Right ventricle myocardium inferior (tissue), 1 donor: ENCODE results near the gene S100PBP. TPM values are rescaled to one million over a fixed set of nuclear protein-coding genes. Genes with fewer than 3 reads are reported as not detected.

Experiments
- ATAC-seq: fragments of 200-7000 bp; cut with Tn5 transposase; one replicate; pipeline ENCODE4 v1.9.1; 2020; ENCODE audit warnings: mild to moderate bottlenecking, moderate library complexity
- DNase-seq: peaks from one replicate; pipeline ENCODE4 v3.0.0; 2021; ENCODE audit errors: missing footprints
- intact Hi-C: fragments of 100-400 bp; cut with DNase I; formaldehyde crosslinking; loops from one replicate; pipeline ENCODE4 v1.11.0; 2022
- total RNA-seq: library from RNA; stranded (reverse); fragmentation: NEBNext Ultra II Directional; extraction: Animal tissue kit (Norgen Biotek cat#: 25700); gene quantifications from one replicate; pipeline ENCODE4 v1.2.1, GENCODE V29; 2021
- donor health status: DM: no; HTN: yes; CAD: no; lungs with severe emphysema.

S100PBP gene
- total RNA-seq, 1 donor from 2014 or later, result 11.7 TPM

GRCh38 chr1:32892368-32893197 lies 75.1 kb downstream of the S100PBP start:
- intact Hi-C loops, result no loop called here
- DNase-seq, result no peak

DNA sequence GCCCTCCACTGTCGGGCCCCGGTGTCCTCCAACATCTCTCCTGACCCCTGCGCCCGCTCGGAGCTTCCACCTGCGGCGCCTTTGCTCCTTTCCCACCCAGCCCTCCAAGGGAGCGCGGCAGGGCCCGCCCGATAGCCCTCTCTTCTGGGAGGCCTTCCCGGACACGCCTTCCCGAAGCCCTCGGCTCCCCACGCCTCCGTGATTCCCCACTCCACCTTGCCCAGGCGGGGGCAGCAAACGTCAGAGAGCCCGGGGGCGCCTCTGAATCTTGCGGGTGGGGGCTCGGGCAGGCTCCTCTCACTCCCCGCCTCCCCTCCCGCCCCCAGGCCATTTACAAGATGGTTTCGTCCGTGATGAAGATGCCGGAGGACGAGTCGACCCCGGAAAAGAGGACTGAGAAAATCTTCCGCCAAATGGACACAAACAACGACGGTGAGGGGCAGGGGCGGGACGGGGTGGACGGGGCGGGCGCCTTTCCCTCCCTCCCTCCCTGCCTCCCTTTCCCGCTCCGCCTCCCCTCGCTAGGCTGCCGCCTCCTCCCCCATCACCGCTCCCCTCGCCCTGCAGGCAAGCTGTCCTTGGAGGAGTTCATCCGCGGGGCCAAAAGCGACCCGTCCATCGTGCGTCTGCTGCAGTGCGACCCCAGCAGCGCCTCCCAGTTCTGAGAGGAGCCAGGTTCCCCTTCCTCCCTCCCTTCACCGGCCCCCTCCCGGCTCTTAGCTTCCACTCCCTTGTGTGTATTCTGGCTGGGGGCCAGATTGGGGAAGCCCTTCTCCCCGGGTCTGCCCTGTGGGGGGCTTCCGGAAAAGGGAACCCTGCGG lies 76.0 kb downstream of the S100PBP start:
- intact Hi-C loops, result no loop called here
- ATAC-seq (peak; percentile 51), DNase-seq (no peak)

More at GRCh38 chr1:32892368-32893197, 75.1 kb downstream of the S100PBP start:
- peak; percentile 27 for ATAC-seq

DNA sequence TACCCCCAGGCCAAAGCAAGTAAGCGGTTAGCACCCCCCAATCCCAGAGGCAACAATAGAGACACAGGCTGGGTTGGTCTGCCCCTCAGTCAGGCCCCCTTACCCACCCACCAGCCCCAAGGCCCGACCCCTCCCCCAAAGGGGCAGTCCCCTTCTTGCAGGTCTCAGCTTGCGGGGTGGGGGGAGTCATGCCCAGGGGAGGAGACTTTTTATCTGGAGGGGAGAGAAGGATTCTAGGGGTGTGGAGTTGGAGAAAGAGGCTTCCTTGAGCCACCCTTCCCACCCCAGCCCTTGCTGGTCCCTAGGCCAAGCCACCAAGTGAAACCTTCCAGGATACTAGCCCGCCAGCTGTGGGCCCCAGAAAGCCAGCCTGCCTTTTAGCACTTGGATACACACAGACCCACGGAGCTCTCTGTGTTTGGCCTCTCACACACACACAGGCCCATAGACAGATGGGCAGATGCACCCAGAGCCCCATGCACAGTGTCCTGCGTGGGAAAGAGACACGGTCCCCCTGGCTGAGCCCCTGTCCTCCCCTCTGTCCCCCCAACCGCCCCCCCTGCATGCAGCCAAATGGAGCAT lies 76.7 kb downstream of the S100PBP start:
- intact Hi-C loops, result no loop called here
- DNase-seq (no peak), ATAC-seq (no peak)

GRCh38 chr1:32894681-32895080 lies 77.2 kb downstream of the S100PBP start:
- ATAC-seq (no peak), DNase-seq (no peak)
- intact Hi-C loops, result no loop called here

DNA sequence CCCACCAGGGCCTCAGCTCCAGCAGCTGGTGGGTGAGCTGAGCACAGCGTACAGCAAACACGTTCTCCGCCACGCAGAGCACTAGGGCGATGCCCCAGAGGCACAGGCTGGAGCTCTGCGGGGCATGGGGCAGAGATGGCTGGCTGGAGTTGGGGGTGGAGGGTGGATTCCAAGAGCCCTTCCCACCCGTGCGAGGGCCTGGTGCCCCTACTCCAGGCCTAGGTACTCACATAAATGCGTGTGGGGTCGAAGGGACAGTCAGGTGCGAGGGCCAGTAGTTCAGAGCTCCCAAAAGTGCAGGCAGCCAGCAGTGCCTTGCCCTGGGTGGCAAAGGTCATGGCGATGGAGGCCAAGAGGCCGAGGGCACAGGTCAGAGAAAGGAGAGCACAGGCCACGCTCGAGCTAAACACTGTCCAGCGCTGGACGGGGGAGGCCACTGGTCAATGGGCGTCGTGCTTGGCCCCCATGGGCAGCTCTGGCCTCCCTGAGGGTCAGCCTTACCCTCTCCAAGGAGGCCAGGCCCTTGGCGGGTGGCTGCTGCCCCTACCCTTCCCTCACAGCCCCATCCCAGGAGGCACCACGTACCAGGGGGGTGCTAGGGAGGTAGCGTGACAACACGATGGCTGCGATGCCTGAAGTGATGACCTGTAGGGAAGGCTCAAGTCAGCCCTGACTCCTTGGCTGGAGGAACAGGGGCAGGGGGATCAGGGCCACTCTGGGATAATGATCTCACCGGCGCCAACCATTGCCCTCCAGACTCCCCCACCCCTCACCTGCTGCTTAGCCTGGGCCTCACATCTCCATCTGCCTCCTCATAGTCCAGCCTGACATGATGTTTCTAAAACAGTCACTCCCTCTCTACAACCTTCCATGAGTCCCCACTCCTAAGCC lies 78.1 kb downstream of the S100PBP start:
- DNase-seq, result no peak
- no peak for ATAC-seq
- intact Hi-C loops, result no loop called here

DNA sequence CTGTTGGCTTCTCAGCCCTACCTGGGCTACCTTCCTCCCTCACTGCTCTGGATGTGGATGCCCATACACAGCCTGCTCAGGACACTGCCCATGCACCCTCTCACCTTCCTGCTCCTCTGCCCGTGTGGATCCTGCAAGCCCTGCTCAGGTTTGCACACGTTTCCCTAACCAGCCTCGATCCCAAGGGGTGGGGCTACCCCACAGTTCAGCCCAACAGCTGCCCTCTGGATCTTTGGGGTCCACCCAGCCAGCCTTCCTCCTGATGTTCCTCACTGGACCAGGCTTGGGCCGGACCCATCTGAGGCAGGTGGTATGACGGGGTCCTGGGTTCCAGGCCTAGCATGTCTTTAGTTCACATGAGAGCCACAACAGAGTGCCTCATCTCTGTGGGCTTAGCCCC lies 79.0 kb downstream of the S100PBP start:
- ATAC-seq, result no peak
- intact Hi-C loops, result no loop called here
- DNase-seq, result no peak

DNA sequence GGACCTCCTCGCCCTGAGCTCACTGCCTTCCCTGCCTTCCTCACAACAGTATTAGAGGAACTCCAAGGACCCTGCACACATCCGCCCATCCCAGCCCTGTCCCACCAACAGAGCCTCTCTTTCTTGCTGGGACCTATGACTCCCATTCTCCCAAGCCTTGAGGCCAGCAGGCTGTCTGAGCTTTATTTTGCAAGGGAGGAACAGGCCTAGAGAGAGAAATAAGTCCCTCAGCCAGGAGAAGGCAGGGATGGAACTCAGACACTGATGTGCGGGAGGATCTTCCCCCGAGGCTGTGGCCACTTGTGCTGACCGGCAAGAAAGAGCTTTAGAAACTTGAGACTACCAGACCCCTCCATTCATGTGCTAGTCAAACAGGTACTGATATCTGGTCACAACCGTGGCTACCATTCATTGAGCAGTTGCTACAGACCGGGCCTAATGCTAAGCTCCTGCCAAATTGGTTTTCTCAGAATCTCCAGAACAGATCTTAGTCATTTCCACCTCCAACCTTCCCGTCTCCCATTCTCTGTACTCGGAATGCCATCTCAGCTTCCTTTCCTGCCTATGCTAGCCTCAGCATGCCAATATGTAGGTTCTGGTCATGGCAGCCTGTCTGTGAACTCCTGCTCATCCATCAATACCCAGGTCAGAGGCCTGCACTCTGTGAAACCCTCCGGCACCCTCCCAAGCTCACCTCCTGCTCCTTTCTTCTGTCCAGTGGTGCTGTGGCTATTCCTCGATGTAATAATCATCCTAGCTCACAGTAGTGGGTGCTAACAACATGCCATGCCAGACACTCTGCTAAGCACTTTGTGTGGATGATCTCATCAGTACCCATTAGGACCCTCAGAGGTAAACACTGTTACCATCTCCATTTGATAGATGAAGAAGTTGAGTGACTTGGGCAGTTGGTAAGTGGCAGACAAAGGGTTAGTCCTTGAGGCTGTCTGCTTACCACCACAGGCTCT lies 79.9 kb downstream of the S100PBP start:
- DNase-seq, result no peak
- intact Hi-C loops, result no loop called here
- ATAC-seq, result no peak

- DNase-seq (no peak), ATAC-seq (no peak)
- intact Hi-C loops, result no loop called here
These were observed 80.6 kb downstream of the S100PBP start for GRCh38 chr1:32898056-32898455.

DNA sequence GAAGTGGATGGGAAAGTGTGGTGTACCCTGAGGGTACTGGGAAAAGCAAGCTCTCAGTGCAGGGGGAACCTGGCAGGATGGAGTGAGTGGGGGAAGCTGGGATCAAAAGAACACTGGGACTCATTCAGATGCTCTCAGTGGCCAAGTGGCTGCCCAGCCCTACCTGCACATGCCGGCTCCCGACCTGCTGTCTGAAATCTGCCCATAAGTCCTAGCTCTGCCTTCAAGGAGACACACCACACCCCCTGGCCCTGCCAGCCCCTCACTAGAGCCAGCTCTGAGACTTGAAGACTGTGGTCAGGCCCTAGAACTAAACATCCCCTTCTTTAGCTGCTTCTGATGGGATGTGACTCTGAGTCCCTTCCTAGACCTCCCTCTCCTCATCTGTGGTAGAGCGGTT lies 81.5 kb downstream of the S100PBP start:
- DNase-seq (no peak), ATAC-seq (no peak)
- intact Hi-C loops, result no loop called here

DNA sequence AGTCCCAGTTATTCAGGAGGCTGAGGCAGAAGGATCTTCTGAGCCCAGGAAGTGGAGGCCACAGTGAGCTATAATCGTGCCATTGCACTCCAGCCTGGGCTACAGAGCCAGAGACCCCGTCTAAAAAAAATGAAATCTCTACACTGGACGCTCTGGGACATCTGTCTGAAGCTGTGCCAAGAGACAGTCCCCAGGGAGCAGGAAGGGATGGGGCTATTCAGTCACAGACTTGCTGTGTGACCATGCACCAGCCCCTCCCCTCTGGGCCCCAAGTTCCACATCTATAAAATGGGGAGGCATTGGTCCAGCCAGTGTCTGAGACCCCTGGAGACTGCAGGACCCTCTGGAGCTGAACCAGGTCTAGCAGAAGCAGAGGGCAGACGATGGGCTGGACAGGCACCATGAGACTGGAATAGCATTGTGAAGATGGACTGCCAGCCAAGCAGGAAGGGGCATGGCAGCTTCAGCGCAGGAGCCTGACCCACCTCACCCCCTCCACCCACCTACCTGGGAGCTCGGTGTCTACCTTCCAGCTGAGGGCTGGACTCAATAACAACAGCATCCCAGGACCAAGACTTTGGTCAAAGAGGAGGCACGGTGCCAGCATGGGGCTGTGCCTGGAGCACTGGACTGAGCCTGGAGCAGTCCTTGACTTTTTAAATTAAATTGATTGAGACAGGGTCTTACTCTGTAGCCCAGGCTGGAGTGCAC lies 82.3 kb downstream of the S100PBP start:
- no peak for ATAC-seq
- no peak for DNase-seq
- intact Hi-C loops, result no loop called here

DNA sequence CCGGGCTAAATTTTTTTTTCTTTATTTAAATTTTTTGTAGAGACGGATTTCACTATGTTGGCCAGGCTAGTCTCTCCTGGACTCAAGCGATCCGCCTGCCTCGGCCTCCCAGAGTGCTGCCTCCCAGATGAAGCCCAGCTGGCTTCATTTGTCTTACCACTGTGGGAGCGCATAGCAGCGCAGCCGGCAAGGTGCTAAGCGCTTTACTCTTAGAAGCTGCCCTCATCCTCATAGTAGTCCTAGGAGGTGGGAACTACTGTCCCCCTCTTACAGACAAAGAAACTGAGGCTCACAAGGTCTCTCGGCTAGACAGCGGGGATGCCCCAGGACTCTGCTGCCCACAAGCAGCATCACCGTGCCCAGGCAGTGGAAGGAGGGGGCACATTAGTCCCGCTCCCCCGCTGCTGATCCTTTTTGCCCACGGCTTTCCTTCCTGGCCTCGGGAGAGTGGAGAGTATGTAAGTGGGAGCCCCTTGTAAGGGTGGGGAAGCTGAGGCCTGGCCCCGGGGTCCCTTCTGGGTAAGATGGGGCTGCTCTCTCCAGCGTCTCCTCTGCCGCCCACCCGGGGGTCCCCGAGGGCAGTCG lies 83.0 kb downstream of the S100PBP start:
- no peak for DNase-seq
- ATAC-seq, result peak; percentile 4
- intact Hi-C loops, result no loop called here

DNA sequence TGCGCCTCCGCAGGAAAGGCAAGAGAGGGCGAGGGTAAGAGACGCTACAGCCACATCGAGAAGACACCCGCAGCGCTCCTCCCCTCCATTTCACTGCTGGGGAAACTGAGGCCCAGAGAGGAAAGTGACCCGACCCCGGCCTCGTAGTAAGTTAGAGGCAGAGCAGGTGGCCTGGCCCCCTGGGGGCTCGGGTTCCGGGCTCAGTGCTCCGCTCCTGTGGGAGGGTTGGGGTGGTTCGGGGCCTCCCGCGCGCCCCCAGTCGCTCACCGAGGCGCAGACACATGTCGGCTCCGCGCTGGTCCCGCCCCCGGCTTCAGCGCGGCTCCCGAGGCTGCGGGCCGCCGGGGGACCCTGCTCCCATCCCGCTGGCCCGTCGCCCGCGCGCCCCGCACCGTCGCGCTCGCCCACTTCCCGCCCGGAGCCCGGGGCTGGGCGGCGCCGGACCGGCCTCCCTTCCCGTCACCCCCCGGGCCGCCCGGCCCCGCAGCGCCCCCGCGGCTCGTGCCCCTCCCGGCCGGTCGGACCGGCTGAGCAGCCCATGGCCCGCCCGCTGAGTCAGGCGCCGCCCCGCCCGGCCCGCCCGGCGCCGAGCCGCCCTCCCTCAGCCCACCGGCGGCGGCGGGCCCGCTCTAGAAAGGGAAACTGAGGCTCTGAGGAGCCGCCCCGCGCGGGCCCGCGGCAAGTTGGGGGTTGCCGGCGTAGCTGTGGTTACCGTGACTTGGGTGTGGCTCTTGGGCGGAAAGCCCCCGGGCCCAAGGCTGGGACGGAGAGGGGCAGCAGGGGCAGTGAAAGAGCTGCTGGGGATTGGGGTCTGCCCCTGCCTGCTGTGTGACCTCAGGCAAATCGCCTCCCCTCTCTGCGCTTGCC lies 83.7 kb downstream of the S100PBP start, which contains the start of gene TMEM54:
Gene TMEM54 (minus strand): TSS at position 434 of the 867 bp plus-strand sequence. CDS start 151 bp downstream, at position 283.
- intact Hi-C loops, result no loop called here
- ATAC-seq, result peak; percentile 85

DNA sequence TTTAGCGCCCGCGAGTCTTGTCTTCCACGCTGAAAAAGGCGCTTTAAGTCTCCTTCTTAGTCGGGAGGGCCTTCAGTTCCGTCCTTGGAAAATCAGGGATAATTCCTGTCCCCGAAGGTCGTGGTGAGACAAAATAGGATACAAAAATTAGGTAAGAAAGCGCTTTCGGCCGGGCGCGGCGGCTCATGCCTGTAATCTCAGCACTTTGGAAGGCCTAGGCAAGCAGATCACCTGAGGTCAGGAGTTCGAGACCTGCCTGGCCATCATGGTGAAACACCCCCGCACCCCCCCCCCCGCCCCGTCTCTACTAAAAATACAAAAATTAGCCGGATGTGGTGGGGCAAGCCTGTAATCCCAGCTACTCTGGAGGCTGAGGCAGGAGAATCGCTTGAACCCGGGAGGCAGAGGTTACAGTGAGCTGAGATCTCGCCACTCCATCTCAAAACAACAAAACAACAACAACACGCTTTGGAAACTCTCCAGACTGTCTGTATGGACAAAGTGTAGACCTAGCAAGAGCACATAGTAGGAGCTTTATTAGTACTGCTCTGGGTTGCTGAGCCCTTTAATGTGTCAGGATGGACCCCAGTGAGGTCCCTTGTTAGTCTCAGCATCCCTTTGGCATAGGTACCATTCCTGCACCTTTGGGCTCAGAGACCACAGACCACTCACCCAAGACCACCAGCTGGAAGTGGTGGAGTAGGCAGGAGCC lies 84.5 kb downstream of the S100PBP start:
- DNase-seq (no peak), ATAC-seq (no peak)
- intact Hi-C loops, result no loop called here

More for the DNA sequence above, 83.7 kb downstream of the S100PBP start, which contains the start of gene TMEM54:
- no peak for DNase-seq

DNA sequence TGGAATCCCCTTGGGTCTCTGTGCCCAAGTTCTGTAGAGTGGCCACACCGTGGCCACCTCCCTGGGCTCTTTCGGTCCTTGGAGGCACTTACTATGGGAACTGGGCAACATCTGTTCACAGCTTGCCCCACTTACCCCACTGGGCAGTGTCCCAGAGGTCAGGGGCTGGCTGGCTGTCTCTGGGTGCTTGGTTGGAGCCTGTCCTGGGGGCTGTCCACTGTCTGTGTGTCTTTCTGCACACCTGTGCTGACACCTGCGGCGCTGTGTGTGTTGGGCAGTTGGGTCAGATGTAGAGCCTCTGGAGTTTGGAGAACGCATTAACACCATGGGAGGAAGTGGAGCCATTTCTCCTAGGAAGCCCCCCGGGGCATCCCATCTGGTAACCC lies 85.1 kb downstream of the S100PBP start:
- DNase-seq (no peak), ATAC-seq (no peak)
- intact Hi-C loops, result no loop called here
